NCI-H1436 (cell line): Measurements from ENCODE around the gene STON2.

Source experiments
- DNase-seq: peaks from one replicate; lab custom pipeline; 2025; lab: John Stamatoyannopoulos, UW

STON2 gene

DNA sequence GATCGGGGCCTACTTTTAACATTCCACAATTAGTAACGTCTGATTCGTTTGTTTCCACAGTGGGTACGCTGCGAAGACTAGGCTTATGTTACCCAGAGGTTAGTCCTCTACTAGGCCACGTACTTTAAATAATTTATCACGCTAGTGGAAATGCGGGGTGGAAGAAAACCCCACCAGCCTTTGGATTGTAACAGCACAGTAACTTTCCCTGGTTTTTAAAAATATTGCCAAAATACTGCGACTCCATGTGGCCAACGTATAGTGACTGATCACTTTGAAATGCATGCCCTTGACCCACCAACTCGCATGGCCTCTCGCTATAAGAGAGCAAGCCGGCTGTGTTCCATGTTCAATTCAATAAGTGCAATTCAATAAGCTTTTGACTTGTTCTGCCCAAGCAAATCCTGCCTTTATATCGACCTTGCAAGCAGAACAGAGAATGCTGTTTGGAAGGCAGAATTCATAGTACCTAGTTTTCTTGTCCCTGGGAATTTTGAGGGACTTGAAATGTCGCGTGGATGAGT is 178.5 kb downstream of the STON2 start:
- DNase-seq = no peak

DNA sequence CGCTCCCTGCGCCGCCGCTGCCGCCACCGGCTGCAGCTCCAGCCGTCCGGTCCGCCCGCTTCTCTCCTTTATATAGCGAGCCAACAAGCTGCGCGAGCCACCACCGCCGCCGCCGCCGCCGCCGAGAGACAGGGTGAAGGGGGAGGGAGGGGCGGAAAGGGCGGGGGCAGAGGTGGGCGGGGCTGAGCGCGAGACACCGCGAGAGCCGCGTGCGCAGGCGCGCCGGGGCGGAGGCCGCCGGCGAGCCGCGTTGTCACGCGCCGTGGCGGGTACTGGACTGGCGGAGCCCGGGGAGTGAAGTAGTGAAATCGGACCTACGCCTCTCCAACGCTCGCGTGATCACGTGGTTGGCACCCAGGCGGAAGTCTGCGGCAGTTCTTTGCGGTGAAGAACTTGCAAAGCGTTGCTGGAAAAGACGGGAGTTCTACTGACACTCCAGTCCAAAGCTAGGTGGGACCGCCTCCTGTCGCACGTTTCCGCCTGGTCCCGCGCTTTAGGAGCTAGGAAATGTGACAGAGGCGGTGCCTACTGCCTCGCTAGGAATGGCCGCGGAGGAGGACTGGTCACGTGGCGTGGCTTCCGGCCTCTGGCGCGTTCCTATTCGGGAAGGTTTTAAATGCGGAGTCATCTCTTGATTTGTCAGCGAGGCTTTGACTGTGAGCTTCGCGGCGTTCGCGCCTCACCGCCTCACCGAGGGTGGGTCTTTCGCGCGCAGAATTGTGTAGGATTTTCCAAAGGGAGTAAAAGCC is 179.1 kb downstream of the STON2 start, which contains the start of gene GTF2A1:
Gene GTF2A1, minus strand, starts transcription at position 130 of the 749 bp plus-strand sequence. CDS start 441 bp downstream, outside the sequence.
- DNase-seq = peak; percentile 95

DNA sequence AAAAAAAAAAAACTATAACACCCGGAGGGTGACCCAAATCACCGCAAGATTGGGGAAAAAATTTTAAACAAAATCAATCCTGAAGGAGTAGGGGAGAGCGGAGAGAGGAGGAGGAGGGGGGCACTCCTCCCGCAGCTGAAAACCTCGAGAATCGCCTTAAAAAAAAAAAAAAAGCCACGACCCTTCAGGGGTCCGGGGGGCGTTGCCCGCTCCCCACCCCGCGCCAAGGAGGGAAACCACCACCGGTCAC is 179.6 kb downstream of the STON2 start:
- no peak for DNase-seq

DNA sequence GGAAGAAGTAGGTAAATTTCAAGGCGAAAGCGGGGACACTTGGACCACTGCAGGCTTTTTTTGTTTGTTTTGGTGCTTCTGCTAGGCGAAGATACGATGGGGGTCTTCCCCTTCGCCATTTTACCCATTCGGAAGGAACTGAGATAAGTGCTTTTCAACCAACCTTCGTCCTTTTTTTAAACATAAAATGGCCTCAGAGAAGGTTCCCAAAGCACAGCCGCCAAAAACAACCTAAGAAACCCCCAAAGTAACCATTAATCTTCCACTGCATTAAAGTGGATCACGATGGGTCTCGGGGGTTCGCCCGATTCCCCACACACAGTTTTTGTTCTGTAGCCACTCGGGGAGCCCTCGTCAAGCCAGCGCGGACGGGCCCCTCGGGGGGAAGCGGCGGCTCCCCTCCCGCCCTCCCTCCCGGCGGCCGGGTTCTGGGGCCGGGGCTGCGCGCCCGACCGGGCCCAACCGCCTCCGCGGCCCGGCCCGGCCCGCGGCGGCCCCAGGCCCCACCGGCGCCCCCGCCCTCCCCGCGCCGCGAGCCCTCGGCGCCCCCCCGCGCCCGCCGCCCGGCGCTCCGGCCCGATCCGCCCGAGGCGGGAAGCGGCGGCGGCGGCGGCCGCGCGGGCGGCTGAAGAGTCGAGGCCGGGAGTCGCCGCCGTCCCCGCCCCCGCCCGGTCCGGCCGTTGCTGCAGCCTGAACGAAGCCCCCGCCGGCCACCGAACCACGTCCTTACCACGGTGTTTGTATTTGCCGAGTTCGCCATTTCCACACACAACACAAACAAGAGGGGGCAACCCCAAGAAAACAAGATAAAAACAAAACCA is 180.2 kb downstream of the STON2 start:
- DNase-seq = peak; percentile 5

DNA sequence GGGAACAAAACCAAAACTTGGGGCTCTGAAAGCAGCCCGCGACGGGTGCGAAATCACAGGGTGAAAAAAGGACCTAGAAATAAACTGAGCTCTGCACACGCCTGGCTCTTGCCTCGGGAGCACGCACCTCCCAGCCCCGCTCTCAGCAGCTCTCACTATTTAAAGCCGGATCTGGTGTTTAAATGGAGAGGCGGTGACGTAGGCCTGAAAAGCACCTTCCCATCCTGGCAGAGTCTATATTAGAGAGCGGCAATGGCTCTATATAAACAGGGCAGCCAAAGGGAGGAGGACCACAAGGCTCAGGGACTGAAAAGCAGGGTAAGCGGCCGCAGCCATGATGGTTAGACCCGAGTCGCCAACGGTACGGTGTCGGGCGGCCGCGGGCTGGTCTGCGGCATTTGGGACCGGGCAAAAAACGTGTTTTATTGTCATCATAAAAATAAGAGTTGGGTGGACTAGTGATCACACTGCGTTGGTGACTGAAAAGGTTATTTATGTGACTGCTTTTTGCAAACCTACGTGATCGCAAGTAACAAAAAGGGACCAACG is 180.8 kb downstream of the STON2 start:
- peak; percentile 96 for DNase-seq

DNA sequence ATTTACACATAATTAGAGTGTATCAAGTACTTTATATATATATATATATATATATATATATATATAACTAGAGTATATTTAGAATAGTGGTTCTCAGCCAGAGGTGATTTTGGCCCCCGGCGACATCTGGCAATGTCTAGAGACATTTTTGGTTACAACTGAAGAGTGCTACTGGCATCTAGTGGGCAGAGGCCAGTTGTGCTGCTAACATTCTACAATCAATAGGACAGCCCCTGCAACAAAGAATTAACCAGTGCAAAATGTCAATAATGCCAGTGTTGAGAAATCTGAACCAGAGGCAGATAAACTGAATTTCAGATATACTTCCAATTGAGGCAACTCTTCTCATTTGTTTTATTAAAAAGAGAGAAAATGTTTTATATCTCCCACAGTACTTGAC is 188.3 kb downstream of the STON2 start:
- DNase-seq = no peak
